GM21737 (cell line): Measurements from ENCODE around the gene SPI1.
"Not testable (repeated sequence)": the region's sequence is repeated elsewhere in the genome, so short reads cannot be mapped to it uniquely, and the experiment has no call there.

Experiments
- ATAC-seq: cut with Tn5 transposase; IDR thresholded peaks from one replicate; pipeline ENCODE4 v1.9.1; 2021; ENCODE audit warnings: mild to moderate bottlenecking, moderate library complexity; ENCODE audit not compliant: unreplicated experiment

The SPI1 gene

GRCh38 chr11:47342036-47342803, 36.1 kb downstream of the SPI1 start:
- no peak for ATAC-seq

- no peak for ATAC-seq
These were observed 37.2 kb downstream of the SPI1 start for GRCh38 chr11:47340980-47341775.

GRCh38 chr11:47340010-47340409, 38.3 kb downstream of the SPI1 start:
- ATAC-seq: no peak

GRCh38 chr11:47338396-47339241, 39.7 kb downstream of the SPI1 start:
- no peak for ATAC-seq

GRCh38 chr11:47337229-47337924, 41.0 kb downstream of the SPI1 start:
- no peak for ATAC-seq

GRCh38 chr11:47336595-47336994, 41.8 kb downstream of the SPI1 start:
- ATAC-seq: no peak

- no peak for ATAC-seq
These were observed 42.6 kb downstream of the SPI1 start for GRCh38 chr11:47335733-47336132.

- not testable (repeated sequence) for ATAC-seq
These were observed 43.5 kb downstream of the SPI1 start for GRCh38 chr11:47334699-47335411.

- ATAC-seq: no peak
These were observed 44.4 kb downstream of the SPI1 start for GRCh38 chr11:47333886-47334443.

GRCh38 chr11:47333526-47333845, 44.9 kb downstream of the SPI1 start:
- ATAC-seq: no peak

GRCh38 chr11:47332791-47333525, 45.4 kb downstream of the SPI1 start:
- no peak for ATAC-seq

GRCh38 chr11:47332303-47332711, 46.0 kb downstream of the SPI1 start:
- no peak for ATAC-seq

- ATAC-seq: no peak
These were observed 46.7 kb downstream of the SPI1 start for GRCh38 chr11:47331454-47332302.

- no peak for ATAC-seq
These were observed 48.1 kb downstream of the SPI1 start for GRCh38 chr11:47329987-47330931.

GRCh38 chr11:47329431-47329986, 48.8 kb downstream of the SPI1 start:
- no peak for ATAC-seq

GRCh38 chr11:47328449-47329390, 49.6 kb downstream of the SPI1 start:
- ATAC-seq: peak; percentile 73
